HepG2 (cell line): ENCODE results near the gene SIGLEC9.

Source experiments
- EZH2 ChIP-seq: conservative IDR thresholded peaks from 2 replicates; pipeline ENCODE4 v1.6.1; 2012; ENCODE audit warnings: mild to moderate bottlenecking, low read depth, low read length, moderate library complexity
- FOXP1 ChIP-seq, 2 experiments: fragments of 450-650 bp in 1 of 2; IDR thresholded peaks; 2 replicates each; pipeline ENCODE4 v1.6.1; 2017 to 2018; ENCODE audit warnings: antibody characterized with exemption in 1 of 2
- SALL2 ChIP-seq: sonication (generic); formaldehyde crosslinking; IDR thresholded peaks from 2 replicates; pipeline ENCODE4 v1.8.1; 2023; ENCODE audit warnings: mild to moderate bottlenecking, missing genetic modification reagents, inconsistent platforms
- ZBTB2 ChIP-seq: sonication (generic); formaldehyde crosslinking; IDR thresholded peaks from 2 replicates; pipeline ENCODE4 v1.8.0; 2022; ENCODE audit warnings: low read depth, missing genetic modification reagents
- ZNF878 ChIP-seq: sonication (generic); formaldehyde crosslinking; IDR thresholded peaks from 2 replicates; pipeline ENCODE4 v1.8.1; 2023; ENCODE audit warnings: mild to moderate bottlenecking, missing genetic modification reagents, moderate library complexity
- ZSCAN25 ChIP-seq: sonication (generic); formaldehyde crosslinking; IDR thresholded peaks from 2 replicates; pipeline ENCODE4 v1.8.0; 2022; ENCODE audit warnings: mild to moderate bottlenecking, missing genetic modification reagents

GRCh38 chr19:51123802-51124201 is 904 bp upstream of the SIGLEC9 start:
- TF ChIP-seq SALL2 (CRISPR knock-in tag) (no peak), EZH2 (no peak), FOXP1 (IDR thresholded peaks at IDR 0.05) (no peak), FOXP1 (CRISPR knock-in tag; IDR thresholded peaks at IDR 0.05) (no peak), ZBTB2 (CRISPR knock-in tag) (no peak), ZSCAN25 (CRISPR knock-in tag) (no peak), ZNF878 (CRISPR knock-in tag) (no peak)
